Retinal pigment epithelial cell (primary cell): ENCODE data around the gene RETSAT.

Experiments
- DNase-seq: peaks from one replicate; pipeline ENCODE4 v3.0.0-alpha.2; 2010; ENCODE audit warnings: low read depth
- H3K4me3 ChIP-seq: 2 replicates; pipeline ENCODE4 v1.5.1; 2011; ENCODE audit warnings: mild to moderate bottlenecking, low read length, control low read depth, moderate library complexity
- CTCF ChIP-seq: conservative IDR thresholded peaks from 2 replicates; pipeline ENCODE4 v1.5.1; 2011; ENCODE audit warnings: low read depth, low read length, control low read depth, inconsistent platforms

Gene RETSAT

GRCh38 chr2:85303780-85304531, 50.4 kb downstream of the RETSAT start:
- no peak overlapping the region for H3K4me3 ChIP-seq
- no peak for DNase-seq

GRCh38 chr2:85302121-85302520, 52.2 kb downstream of the RETSAT start:
- H3K4me3 ChIP-seq, result no peak overlapping the region
- no peak for DNase-seq
- no peak for TF ChIP-seq CTCF

More at GRCh38 chr2:85303780-85304531, 50.4 kb downstream of the RETSAT start:
- TF ChIP-seq CTCF, result no peak
